SK-N-SH (cell line): ENCODE data around the gene DBP. TPM values are rescaled to one million over a fixed set of nuclear protein-coding genes. Genes with fewer than 3 reads are reported as not detected.

Source experiments
- CTCF ChIA-PET: fragments of 300-600, 350-600 bp; formaldehyde crosslinking; extraction: SDS; loops from one replicate; lab custom pipeline; 2021; lab: Yijun Ruan, JAX
- POLR2A ChIA-PET: fragments of 350-600 bp; sonication (Branson Sonifier 250); formaldehyde crosslinking; extraction: SDS; loops from one replicate; lab custom pipeline; 2020; ENCODE audit warnings: antibody characterized with exemption, inconsistent platforms; lab: Yijun Ruan, JAX
- DNase-seq: peaks from one replicate; pipeline ENCODE4 v3.0.0; 2012
- H2AFZ ChIP-seq: fragments of 200-600 bp; sonication (generic); 2 replicates; pipeline ENCODE4 v1.8.1; 2016; ENCODE audit warnings: antibody characterized with exemption, mild to moderate bottlenecking, low read depth
- H3F3A ChIP-seq: fragments of 200-600 bp; sonication (generic); replicated peaks from 2 replicates; pipeline ENCODE3; 2016; ENCODE audit warnings: antibody characterized with exemption, mild to moderate bottlenecking; ENCODE audit not compliant: insufficient read depth
- H3K27ac ChIP-seq, 2 experiments: fragments of 200-500 bp in 1 of 2; fragments of 200-600 bp in 1 of 2; sonication (Bioruptor generic) in 1 of 2; sonication (generic), shearing (Covaris generic) in 1 of 2; 2 replicates each; pipeline versions ENCODE4 v1.5.1 to v1.6.1; 2014 to 2016; ENCODE audit warnings: low read depth in 2 of 2, inconsistent platforms in 1 of 2, low read length in 1 of 2, mild to moderate bottlenecking in 1 of 2, mixed read lengths in 1 of 2
- H3K27me3 ChIP-seq: fragments of 200-600 bp; sonication (generic), shearing (Covaris generic); 2 replicates; pipeline ENCODE4 v1.6.1; 2016; ENCODE audit warnings: mixed run types; ENCODE audit not compliant: insufficient read depth
- H3K36me3 ChIP-seq, 2 experiments: fragments of 200-500 bp in 1 of 2; fragments of 200-600 bp in 1 of 2; sonication (Bioruptor generic) in 1 of 2; sonication (generic) in 1 of 2; replicated peaks in 1 of 2; 2 replicates each; pipeline versions ENCODE3 to v1.5.1; 2014 to 2016; ENCODE audit warnings: low read length in 1 of 2, mild to moderate bottlenecking in 1 of 2; ENCODE audit not compliant: insufficient read depth in 2 of 2, control insufficient read depth in 1 of 2
- H3K4me1 ChIP-seq, 2 experiments: fragments of 200-500 bp in 1 of 2; fragments of 200-600 bp in 1 of 2; sonication (Bioruptor generic) in 1 of 2; sonication (generic), shearing (Covaris generic) in 1 of 2; 2 replicates each; pipeline versions ENCODE4 v1.5.1 to v1.6.1; 2014 to 2016; ENCODE audit warnings: low read depth in 1 of 2, low read length in 1 of 2, mixed run types in 1 of 2; ENCODE audit not compliant: insufficient read depth in 2 of 2, control insufficient read depth in 1 of 2
- H3K4me2 ChIP-seq: fragments of 200-600 bp; sonication (generic), shearing (Covaris generic); 2 replicates; pipeline ENCODE4 v1.6.1; 2017; ENCODE audit warnings: mixed run types
- H3K4me3 ChIP-seq, 2 experiments: fragments of 200-500 bp in 1 of 2; fragments of 200-600 bp in 1 of 2; sonication (Bioruptor generic) in 1 of 2; sonication (generic), shearing (Covaris generic) in 1 of 2; 2 replicates each; pipeline versions ENCODE4 v1.5.1 to v1.8.1; 2014 to 2016; ENCODE audit warnings: low read depth in 2 of 2, inconsistent platforms in 1 of 2, low read length in 1 of 2, mild to moderate bottlenecking in 1 of 2, mixed read lengths in 1 of 2, moderate library complexity in 1 of 2
- H3K79me2 ChIP-seq: fragments of 200-600 bp; sonication (generic); 2 replicates; pipeline ENCODE4 v1.8.1; 2017; ENCODE audit warnings: mild to moderate bottlenecking; ENCODE audit not compliant: insufficient read depth
- H3K9ac ChIP-seq: fragments of 200-600 bp; sonication (generic); 2 replicates; pipeline ENCODE4 v1.6.1; 2017; ENCODE audit warnings: mixed run types
- H3K9me2 ChIP-seq: fragments of 200-600 bp; sonication (generic); 2 replicates; pipeline ENCODE4 v1.6.1; 2017; ENCODE audit warnings: mixed run types
- H3K9me3 ChIP-seq: fragments of 200-600 bp; sonication (generic); 2 replicates; pipeline ENCODE4 v1.6.1; 2017; ENCODE audit warnings: mixed run types, mild to moderate bottlenecking, moderate library complexity
- H4K20me1 ChIP-seq: fragments of 200-600 bp; sonication (generic); 2 replicates; pipeline ENCODE4 v1.6.1; 2017; ENCODE audit warnings: mild to moderate bottlenecking, mixed run types; ENCODE audit not compliant: insufficient read depth
- CTCF ChIP-seq: fragments of 200-600 bp; sonication (generic); IDR thresholded peaks from 2 replicates; pipeline ENCODE4 v1.6.1; 2017; ENCODE audit warnings: antibody characterized with exemption, mild to moderate bottlenecking, moderate library complexity
- PBX3 ChIP-seq: IDR thresholded peaks from 2 replicates; pipeline ENCODE4; 2012
- POLR2AphosphoS5 ChIP-seq: IDR thresholded peaks from 2 replicates; pipeline ENCODE4 v1.6.1; 2012; ENCODE audit warnings: low read depth, low read length
- RFX5 ChIP-seq: IDR thresholded peaks from 2 replicates; pipeline ENCODE4 v1.6.1; 2012; ENCODE audit warnings: mild to moderate bottlenecking, improper control_type of control experiment, low read length
- RXRA ChIP-seq: IDR thresholded peaks from 2 replicates; pipeline ENCODE4 v1.4.0; 2012; ENCODE audit warnings: low read depth, mild to moderate bottlenecking, borderline replicate concordance
- SIN3A ChIP-seq: IDR thresholded peaks from 2 replicates; pipeline ENCODE4 v1.6.1; 2012; ENCODE audit warnings: low read depth, mild to moderate bottlenecking, low read length, moderate library complexity, borderline replicate concordance
- USF1 ChIP-seq: IDR thresholded peaks from 2 replicates; pipeline ENCODE4 v1.4.0; 2012; ENCODE audit warnings: low read depth, borderline replicate concordance
- ZBTB33 ChIP-seq: IDR thresholded peaks from 2 replicates; pipeline ENCODE4 v1.4.0; 2012; ENCODE audit warnings: low read depth, borderline replicate concordance
- WGBS: methylation state at CpG from one replicate; pipeline ENCODE4 v1.1.6; 2017; ENCODE audit warnings: low lambda C conversion rate; 5-methylcytosine and 5-hydroxymethylcytosine counted together
- polyA plus RNA-seq, 3 experiments: library from polyadenylated mRNA; depleted of rRNA; stranded (reverse); fragments of >200 nt; gene quantifications; 2 replicates each; pipeline ENCODE4 v1.2.3, GENCODE V29; 2012

DBP gene
- polyA plus RNA-seq, 1 of the 3 experiments (the other 2 are of a cell fraction), result 12.6 TPM

- Histone ChIP-seq H3K9ac (no peak overlapping the region), H3K36me3 (peaks cover 17 to 25% of the 10 kb centered on the region in 2 experiments), H3K4me3 (no peak overlapping the region), H3K9me2 (no peaks in the 10 kb centered on the region), H2AFZ (no peak overlapping the region), H3K4me2 (no peak overlapping the region), H3F3A (peaks cover 11% of the 10 kb centered on the region), H3K27ac (no peak overlapping the region), H3K27me3 (no peaks in the 10 kb centered on the region), H3K9me3 (no peaks in the 10 kb centered on the region), H3K79me2 (peaks cover 3% of the 10 kb centered on the region; the same call in 1 of the 2 replicates), H4K20me1 (no peaks in the 10 kb centered on the region), H3K4me1 (peaks cover 20 to 28% of the 10 kb centered on the region in 2 experiments; a peak in 3 of 4 replicates)
- TF ChIP-seq USF1 (no peak), RFX5 (no peak), POLR2AphosphoS5 (no peak), PBX3 (0 out of 2 replicates have a peak, but pooled peaks have one; percentile 5), SIN3A (no peak), RXRA (no peak), ZBTB33 (no peak), CTCF (no peak)
- DNase-seq, result peak; percentile 71
- ChIA-PET POLR2A (interaction anchor here (0.7 to 1.3 kb wide), 3 partner anchors 11 to 91 kb away, joined by 3 read pairs; partner anchors contain the start of genes RPL18 and SPHK2), CTCF (no interaction called here)
- 93% methylated on average over 31 of the region's 48 CpGs for WGBS
Measured at GRCh38 chr19:48629599-48630295, 7.4 kb downstream of the DBP start.

GRCh38 chr19:48629297-48629598, 7.9 kb downstream of the DBP start:
- CTCF ChIA-PET, result no interaction called here
- no peak for DNase-seq
- Histone ChIP-seq H3K36me3 (peaks cover 17 to 25% of the 10 kb centered on the region in 2 experiments), H3K4me1 (peaks cover 17 to 26% of the 10 kb centered on the region in 2 experiments; a peak in 3 of 4 replicates), H3K27me3 (no peaks in the 10 kb centered on the region), H3K9me3 (no peaks in the 10 kb centered on the region), H3K27ac (no peak overlapping the region), H3K9me2 (no peaks in the 10 kb centered on the region), H3K4me2 (no peak overlapping the region), H3F3A (peaks cover 10% of the 10 kb centered on the region), H3K4me3 (no peak overlapping the region), H2AFZ (no peak overlapping the region), H4K20me1 (no peaks in the 10 kb centered on the region), H3K79me2 (peaks cover 3% of the 10 kb centered on the region; the same call in 1 of the 2 replicates), H3K9ac (no peak overlapping the region)
- TF ChIP-seq RXRA (no peak), CTCF (no peak)
- whole genome bisulfite sequencing, result 99% methylated on average over 10 of the region's 22 CpGs
- POLR2A ChIA-PET, result interaction anchor here (1.1 to 1.3 kb wide), 2 partner anchors 10 to 91 kb away, joined by 3 read pairs; partner anchors contain the start of genes RPL18 and SPHK2
